ENCODE data around the gene SERPINA6.
"Not testable (repeated sequence)": the region's sequence is repeated elsewhere in the genome, so short reads cannot be mapped to it uniquely, and the experiment has no call there.

Gene SERPINA6

DNA sequence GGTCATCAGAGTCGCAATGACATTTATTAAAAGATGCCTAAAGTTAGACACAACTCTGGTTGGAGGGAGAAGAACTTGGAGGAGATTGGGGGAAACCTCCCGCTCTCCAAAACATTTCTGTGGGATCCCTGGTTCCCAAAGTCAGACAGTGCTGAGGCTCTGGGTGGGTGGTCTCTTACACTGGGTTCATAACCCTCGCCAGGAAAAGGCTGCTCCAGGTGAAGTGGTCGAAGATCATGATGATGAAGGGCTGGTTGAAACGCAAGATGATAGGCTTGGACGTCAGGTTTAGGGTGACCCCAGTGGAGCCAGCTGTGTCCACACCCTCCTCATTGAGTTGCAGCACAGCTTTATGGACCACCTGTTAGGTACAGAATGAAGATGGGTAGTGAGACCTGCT, 18.9 kb downstream of the SERPINA6 start:
- H3K9me3 Mint-ChIP-seq: peaks cover 14% of the 10 kb centered on the region
- no peaks in the 10 kb centered on the region for H3K36me3 Mint-ChIP-seq (ENCODE audit: low read depth)
- no peak overlapping the region for H3K4me3 Mint-ChIP-seq
- no peak overlapping the region for H3K27ac Mint-ChIP-seq
- no peaks in the 10 kb centered on the region for H3K27me3 Mint-ChIP-seq (ENCODE audit: low read depth)
- no peaks in the 10 kb centered on the region for H3K4me1 Mint-ChIP-seq (ENCODE audit: low read depth)
- no peak for DNase-seq (ENCODE audit: low spot score)

DNA sequence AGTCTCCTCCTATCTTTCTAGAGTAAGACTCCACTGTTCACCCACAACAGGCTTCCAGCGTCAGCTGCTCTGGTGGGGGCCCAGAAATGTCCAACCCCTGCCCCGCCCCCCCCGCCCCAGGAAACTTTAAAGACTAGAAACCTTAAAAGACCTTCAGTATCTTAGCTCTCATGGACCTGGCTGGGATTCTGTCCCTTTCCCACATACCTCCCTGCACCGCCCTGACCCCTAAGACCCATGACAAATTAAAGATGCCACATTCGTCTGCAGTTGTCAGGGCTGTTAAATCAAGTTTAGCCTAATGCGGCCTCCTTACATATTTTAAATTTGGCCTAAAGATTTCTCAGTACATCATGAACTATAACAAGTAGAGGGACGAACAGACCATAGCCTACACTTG, 20.0 kb downstream of the SERPINA6 start:
- H3K4me3 Mint-ChIP-seq: no peak overlapping the region
- no peaks in the 10 kb centered on the region for H3K4me1 Mint-ChIP-seq (ENCODE audit: low read depth)
- H3K9me3 Mint-ChIP-seq: peaks cover 9% of the 10 kb centered on the region
- no peaks in the 10 kb centered on the region for H3K27me3 Mint-ChIP-seq (ENCODE audit: low read depth)
- H3K36me3 Mint-ChIP-seq (ENCODE audit: low read depth): no peaks in the 10 kb centered on the region
- H3K27ac Mint-ChIP-seq: no peak overlapping the region
- no peak for DNase-seq (ENCODE audit: low spot score)

DNA sequence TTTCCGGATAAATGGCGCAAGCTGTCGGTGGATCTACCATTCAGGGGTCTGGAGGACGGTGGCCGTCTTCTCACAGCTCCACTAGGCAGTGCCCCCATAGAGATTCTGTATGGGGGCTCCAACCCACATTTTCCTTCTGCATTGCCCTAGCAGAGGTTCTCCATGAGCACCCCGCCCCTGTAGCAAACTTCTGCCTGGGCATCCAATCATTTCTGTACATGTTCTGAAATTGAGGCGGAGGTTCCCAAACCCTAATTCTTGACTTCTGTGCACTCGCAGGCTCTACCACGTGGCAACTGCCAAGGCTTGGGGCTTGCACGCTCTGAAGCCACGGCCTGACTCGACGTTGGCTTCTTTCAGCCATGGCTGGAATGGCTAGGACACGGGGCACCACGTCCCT, 25.0 kb downstream of the SERPINA6 start:
- Mint-ChIP-seq H3K9me3 (peaks cover 4% of the 10 kb centered on the region), H3K4me3 (no peak overlapping the region), H3K27ac (no peak overlapping the region), H3K27me3 (ENCODE audit: low read depth) (no peaks in the 10 kb centered on the region), H3K36me3 (ENCODE audit: low read depth) (no peaks in the 10 kb centered on the region), H3K4me1 (ENCODE audit: low read depth) (no peaks in the 10 kb centered on the region)
- no peak for DNase-seq (ENCODE audit: low spot score)

DNA sequence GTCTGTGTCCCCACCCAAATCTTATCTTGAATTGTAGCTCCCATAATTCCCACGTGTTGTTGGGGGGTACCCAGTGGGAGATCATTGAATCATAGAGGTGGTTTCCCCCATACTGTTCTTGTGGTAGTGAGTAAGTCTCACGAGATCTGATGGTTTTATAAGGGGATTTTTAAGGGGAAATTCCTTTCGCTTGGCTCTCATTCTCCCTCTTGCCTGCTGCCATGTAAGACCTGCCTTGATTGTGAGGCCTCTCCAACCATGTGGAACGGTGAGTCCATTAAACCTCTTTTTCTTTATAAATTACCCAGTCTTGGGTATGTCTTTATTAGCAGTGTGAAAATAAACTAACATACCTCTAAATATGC, 27.0 kb downstream of the SERPINA6 start:
- not testable (repeated sequence) for H3K4me1 Mint-ChIP-seq (ENCODE audit: low read depth); H3K4me3 Mint-ChIP-seq

DNA sequence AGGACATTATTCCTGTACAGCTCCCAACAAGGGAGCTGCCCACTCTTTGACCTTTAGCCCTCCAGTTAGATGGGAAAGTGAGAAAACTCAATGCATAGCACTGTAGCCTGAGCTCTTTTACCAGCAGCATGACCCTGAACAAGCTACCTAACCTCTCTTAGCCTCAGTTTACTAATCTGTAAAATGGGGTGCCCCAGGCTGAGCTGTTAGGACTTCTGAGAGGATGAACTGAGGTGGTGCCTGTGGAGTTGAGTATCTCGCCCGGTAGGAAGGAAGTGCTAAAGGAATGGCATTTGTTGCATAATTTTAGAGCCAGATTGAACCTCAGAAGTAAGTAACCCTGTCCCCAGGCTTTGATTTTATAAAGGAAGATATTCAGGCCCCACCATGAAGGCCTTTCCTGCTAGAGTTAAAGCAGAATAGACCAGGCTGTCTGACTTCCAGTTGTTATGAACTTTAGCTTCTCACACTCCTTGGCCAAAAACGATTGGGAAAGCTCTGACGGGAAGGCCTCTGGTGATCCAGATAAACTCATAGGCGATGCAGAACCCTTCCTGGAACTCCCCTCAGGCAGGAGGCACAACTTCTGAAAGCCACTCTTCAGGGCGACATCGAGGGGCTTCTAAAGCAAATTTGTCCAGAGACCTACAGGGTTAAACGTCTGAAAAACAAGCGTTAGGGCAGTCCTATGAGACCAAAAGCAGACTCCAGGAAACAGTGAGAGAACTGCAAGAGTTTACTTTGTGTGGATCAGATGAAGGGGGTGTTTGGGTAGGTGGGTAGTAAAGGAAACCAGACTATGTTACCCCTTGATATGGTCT, 27.6 kb downstream of the SERPINA6 start:
- Mint-ChIP-seq H3K4me3 (no peak overlapping the region), H3K36me3 (ENCODE audit: low read depth) (no peaks in the 10 kb centered on the region), H3K27me3 (ENCODE audit: low read depth) (no peaks in the 10 kb centered on the region), H3K4me1 (ENCODE audit: low read depth) (no peaks in the 10 kb centered on the region), H3K9me3 (peaks cover 4% of the 10 kb centered on the region), H3K27ac (no peak overlapping the region)
- no peak for DNase-seq (ENCODE audit: low spot score)

More for the DNA sequence above, 27.0 kb downstream of the SERPINA6 start:
- not testable (repeated sequence) for H3K27me3 Mint-ChIP-seq (ENCODE audit: low read depth); H3K27ac Mint-ChIP-seq; H3K36me3 Mint-ChIP-seq (ENCODE audit: low read depth); H3K9me3 Mint-ChIP-seq; DNase-seq (ENCODE audit: low spot score)

DNA sequence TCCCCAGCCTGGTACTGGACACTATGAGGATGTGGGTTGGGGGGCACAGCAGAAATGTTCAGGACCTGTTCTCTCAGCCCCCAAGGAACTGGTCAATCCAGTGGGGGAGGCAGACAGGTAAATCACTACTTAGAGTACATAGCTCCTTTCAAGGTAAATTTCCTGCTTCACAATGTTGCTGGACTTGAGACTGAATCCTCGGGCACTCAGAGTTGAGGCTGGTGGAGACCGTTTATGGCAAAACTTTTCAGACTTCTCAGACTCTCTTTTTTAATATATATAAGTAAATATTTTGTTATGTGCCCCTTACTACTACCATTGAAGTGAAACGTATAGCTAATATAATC, 29.6 kb downstream of the SERPINA6 start:
- no peak for DNase-seq (ENCODE audit: low spot score)
- no peak overlapping the region for H3K27ac Mint-ChIP-seq
- H3K9me3 Mint-ChIP-seq: no peaks in the 10 kb centered on the region
- no peaks in the 10 kb centered on the region for H3K36me3 Mint-ChIP-seq (ENCODE audit: low read depth)
- no peak overlapping the region for H3K4me3 Mint-ChIP-seq
- no peaks in the 10 kb centered on the region for H3K27me3 Mint-ChIP-seq (ENCODE audit: low read depth)
- no peaks in the 10 kb centered on the region for H3K4me1 Mint-ChIP-seq (ENCODE audit: low read depth)

DNA sequence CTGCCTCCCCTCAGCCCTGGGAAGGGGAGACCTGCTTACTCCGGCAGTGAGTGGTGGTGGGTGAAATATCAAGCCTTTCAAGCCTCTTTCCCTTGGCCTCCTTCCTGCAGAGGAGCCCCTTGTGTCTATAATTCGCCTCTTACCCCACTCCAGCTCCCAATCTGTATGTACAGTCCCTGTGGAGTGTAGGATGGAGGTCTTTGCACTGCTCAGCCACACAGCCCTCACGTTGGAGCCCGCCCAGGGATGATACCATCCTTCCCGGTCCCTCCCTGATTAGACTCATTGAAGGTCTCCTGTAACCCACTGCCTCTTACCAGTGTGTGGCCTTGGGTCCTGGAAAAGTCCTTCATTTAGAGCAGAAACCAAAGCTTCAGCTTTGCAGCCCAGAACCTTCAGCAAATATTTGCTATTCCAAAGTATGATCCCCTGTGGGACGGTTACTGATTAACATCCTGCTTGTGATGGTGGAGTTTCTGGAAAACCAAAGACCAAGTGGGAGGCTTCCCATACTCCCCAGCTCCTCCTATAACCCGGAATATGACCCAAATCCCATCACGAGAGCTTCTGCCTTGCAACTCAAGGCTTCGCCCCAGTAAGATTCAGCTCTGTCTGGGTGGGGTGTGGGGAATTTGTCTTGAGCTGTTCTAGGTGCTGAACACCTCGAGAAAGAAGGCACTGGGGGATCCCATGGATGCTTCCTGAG, 30.1 kb downstream of the SERPINA6 start, which contains the start of gene SERPINA10:
TSS of gene SERPINA10 (minus strand) at position 397 of the 706 bp plus-strand sequence. CDS start 2,675 bp downstream, outside the sequence.
- H3K4me1 Mint-ChIP-seq (ENCODE audit: low read depth): no peaks in the 10 kb centered on the region
- no peaks in the 10 kb centered on the region for H3K36me3 Mint-ChIP-seq (ENCODE audit: low read depth)
- H3K27me3 Mint-ChIP-seq (ENCODE audit: low read depth): no peaks in the 10 kb centered on the region
- no peak within 1 kb of the TSS for H3K27ac Mint-ChIP-seq
- DNase-seq (ENCODE audit: low spot score): no peak
- H3K9me3 Mint-ChIP-seq: no peaks in the 10 kb centered on the region
- H3K4me3 Mint-ChIP-seq: no peak within 1 kb of the TSS

DNA sequence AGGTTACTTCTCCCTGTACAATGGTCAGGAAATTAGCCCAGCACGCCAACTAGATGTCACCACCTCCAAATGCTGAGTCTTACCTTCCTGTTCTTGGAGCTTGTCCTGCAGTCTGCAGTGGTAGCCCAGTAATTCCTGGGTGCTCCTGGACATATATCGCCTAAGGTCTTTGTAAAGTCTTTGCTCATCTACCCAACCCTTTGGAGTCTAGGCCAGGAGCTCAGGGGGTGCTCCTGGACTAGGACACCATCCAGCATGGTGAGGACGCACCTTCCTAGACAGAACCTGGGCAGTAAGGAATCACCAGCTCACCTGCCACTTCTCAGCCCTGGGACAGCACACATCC, 30.6 kb downstream of the SERPINA6 start:
- Mint-ChIP-seq H3K4me1 (ENCODE audit: low read depth) (peaks cover 4% of the 10 kb centered on the region), H3K27ac (no peak overlapping the region), H3K9me3 (no peaks in the 10 kb centered on the region), H3K4me3 (no peak overlapping the region), H3K36me3 (ENCODE audit: low read depth) (no peaks in the 10 kb centered on the region), H3K27me3 (ENCODE audit: low read depth) (no peaks in the 10 kb centered on the region)
- DNase-seq (ENCODE audit: low spot score): no peak

DNA sequence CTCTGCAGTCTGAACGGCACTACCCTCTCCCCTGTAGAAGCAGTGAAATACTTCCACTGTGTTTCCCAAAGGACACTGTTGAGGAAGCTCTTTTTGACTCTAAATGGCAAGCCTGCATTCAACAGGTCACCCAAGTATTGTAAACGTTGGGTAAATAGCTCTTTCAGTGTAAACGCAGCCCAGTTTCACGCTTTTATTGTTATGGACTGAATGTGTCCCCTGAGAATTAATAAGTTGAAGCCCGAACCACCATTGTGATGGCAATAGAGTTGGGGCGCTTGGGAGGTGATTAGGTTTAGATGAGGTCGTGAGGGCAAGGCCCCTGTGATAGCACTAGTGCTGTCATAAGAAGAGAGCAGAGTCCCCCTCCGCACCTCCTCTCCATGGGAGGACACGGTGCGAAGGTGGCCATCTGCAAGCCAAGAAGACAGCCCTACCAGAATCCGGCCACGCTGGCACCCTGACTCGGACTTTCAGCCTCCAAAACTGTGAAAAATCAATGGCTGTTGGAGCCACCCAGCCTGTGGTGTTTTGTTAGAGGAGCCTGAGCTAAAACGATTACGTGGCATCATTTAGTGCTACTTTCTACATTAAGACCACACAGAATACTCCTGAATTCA, 31.1 kb downstream of the SERPINA6 start:
- Mint-ChIP-seq H3K27ac (no peak overlapping the region), H3K9me3 (no peaks in the 10 kb centered on the region), H3K4me3 (no peak overlapping the region), H3K36me3 (ENCODE audit: low read depth) (no peaks in the 10 kb centered on the region), H3K4me1 (ENCODE audit: low read depth) (peaks cover 8% of the 10 kb centered on the region), H3K27me3 (ENCODE audit: low read depth) (no peaks in the 10 kb centered on the region)
- no peak for DNase-seq (ENCODE audit: low spot score)

DNA sequence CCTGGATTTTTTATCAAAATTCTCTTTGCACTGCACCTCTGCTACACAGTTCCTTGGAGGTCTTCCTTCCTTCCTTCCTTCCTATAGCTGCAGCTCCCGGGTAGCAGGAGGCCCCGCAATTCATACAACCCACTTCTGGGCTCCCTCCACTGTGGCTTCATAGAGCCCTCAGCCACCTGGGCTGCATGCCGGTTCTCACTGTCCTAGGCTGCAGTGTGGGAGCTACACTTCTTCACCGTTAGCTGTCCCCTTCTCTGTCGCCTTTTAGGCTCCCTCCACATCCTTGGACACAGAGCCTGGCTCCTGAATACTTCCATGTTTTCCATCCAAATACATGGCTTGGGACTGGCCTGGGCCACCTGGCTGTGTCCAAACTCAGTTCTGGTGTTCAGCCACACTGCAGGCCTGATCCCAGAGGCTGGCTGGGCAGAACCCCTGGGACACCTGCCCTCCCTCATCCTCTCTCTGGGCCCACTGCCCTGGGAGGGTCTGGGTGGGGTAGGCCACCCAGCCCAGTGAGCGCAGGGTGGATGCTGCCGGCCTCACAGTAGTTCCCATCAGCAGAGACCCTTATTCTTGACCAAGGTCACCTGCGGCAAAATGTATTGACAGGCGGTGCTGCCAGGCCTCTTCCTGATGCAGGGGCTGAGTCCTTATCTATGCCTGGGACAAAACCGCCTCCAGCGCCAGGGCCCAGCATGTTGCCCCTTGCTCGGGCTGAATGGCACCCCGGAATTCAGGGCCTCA, 31.8 kb downstream of the SERPINA6 start:
- Mint-ChIP-seq H3K36me3 (ENCODE audit: low read depth) (no peaks in the 10 kb centered on the region), H3K27ac (no peak overlapping the region), H3K9me3 (no peaks in the 10 kb centered on the region), H3K4me1 (ENCODE audit: low read depth) (peaks cover 8% of the 10 kb centered on the region), H3K27me3 (ENCODE audit: low read depth) (no peaks in the 10 kb centered on the region), H3K4me3 (no peak overlapping the region)
- no peak for DNase-seq (ENCODE audit: low spot score)

DNA sequence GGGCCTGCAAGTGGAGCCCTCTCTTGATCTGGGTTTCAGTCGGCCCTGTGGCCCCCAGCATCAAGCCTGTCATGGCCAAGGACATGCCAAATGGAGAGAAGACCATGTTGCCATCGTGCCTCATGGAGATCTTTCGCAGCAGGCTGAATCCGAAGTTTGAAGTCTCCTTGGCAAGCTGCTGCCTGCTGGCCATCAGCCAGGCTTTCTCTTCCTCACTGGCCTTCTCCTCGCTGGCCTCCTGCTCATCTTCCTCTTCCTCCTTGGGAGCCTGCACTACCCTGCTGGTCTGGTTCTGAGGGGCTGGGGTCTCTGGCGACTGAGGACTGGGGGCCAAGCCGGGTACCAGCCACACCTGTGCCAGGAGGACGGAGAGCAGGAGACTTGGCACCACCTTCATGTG, 32.9 kb downstream of the SERPINA6 start:
- no peaks in the 10 kb centered on the region for H3K36me3 Mint-ChIP-seq (ENCODE audit: low read depth)
- DNase-seq (ENCODE audit: low spot score): no peak
- H3K27me3 Mint-ChIP-seq (ENCODE audit: low read depth): no peaks in the 10 kb centered on the region
- no peaks in the 10 kb centered on the region for H3K9me3 Mint-ChIP-seq
- H3K4me1 Mint-ChIP-seq (ENCODE audit: low read depth): peaks cover 8% of the 10 kb centered on the region
- no peak overlapping the region for H3K27ac Mint-ChIP-seq
- H3K4me3 Mint-ChIP-seq: no peak overlapping the region

DNA sequence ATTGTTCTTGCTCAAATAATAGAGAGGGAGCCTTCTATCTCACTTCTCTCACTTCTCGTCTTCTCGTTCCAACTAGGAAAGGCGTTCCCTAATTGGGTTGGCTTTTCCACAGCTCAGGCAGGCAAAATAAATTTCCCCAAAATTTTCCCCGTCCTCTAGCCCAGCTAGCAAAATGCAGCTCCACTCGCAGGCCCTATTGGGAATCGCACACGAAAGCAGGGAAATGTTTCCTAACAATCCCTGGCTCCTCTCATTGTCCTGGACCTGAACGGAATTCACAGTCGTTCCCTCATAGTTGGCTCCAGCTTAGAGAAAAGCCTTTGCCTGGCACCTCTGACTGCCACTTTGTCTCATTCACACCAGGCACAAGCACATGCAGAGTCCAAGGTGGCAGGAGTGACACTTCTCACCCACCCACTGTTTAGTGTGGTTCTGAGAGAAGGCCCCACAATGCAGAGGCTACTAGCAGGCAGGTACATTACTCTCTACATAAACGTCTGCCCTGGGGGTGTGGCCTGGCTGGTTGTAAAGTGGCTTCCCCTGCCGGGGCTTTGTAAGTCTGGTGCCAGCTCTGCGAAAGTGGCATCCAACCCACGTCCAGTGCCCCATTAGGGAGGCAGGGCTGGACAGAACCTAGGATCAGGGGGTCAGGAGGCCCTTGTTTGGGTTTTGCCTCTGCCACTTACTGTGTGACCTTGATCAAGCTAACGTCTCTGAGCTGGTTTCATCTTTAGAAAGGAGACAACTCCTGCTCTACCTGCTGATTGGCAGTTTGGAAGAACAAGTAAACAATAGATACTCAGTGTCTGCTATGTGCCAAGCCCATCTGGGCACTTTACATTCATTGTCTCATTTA, 34.3 kb downstream of the SERPINA6 start:
- no peaks in the 10 kb centered on the region for H3K27me3 Mint-ChIP-seq (ENCODE audit: low read depth)

DNA sequence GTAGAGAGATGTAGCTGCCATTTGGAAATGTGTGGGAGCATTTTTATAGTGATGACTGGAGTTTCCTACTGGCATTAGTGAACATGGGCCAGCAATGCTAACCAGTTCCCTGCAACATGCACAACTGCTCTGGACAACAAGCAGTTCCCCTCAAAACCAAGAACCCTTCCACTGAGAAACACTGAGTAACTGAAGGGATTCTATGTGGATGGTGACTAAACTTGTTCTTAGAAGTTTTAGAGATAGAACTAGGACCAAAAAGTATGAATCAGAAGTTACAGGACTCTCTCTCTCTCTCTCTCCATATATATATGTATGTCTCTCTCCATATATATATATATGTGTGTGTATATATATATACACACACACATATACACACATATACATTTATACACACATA, 38.0 kb downstream of the SERPINA6 start:
- Mint-ChIP-seq H3K4me1 (ENCODE audit: low read depth) (peaks cover 8% of the 10 kb centered on the region), H3K9me3 (no peaks in the 10 kb centered on the region), H3K27ac (no peak overlapping the region), H3K4me3 (no peak overlapping the region), H3K27me3 (ENCODE audit: low read depth) (no peaks in the 10 kb centered on the region), H3K36me3 (ENCODE audit: low read depth) (no peaks in the 10 kb centered on the region)
- no peak for DNase-seq (ENCODE audit: low spot score)

More for the DNA sequence above, 34.3 kb downstream of the SERPINA6 start:
- no peak for DNase-seq (ENCODE audit: low spot score)
- Mint-ChIP-seq H3K4me1 (ENCODE audit: low read depth) (peaks cover 8% of the 10 kb centered on the region), H3K27ac (no peak overlapping the region), H3K36me3 (ENCODE audit: low read depth) (no peaks in the 10 kb centered on the region), H3K4me3 (no peak overlapping the region), H3K9me3 (no peaks in the 10 kb centered on the region)
